Loucy (cell line): ENCODE measurements around the gene C1QL1.

ENCODE experiments used
- CTCF ChIP-seq: fragments of 200-600 bp; sonication (generic); conservative IDR thresholded peaks from 2 replicates; pipeline ENCODE4 v1.5.1; 2014; ENCODE audit warnings: mild to moderate bottlenecking, antibody characterized with exemption, low read length
- EZH2phosphoT487 ChIP-seq: fragments of 200-600 bp; IDR thresholded peaks from 2 replicates; pipeline ENCODE4 v1.6.1; 2018; ENCODE audit warnings: antibody characterized with exemption, mild to moderate bottlenecking, moderate library complexity, borderline replicate concordance

- no peak for TF ChIP-seq CTCF
- TF ChIP-seq EZH2phosphoT487, result no peak
These were observed 837 bp downstream of the C1QL1 start for GRCh38 chr17:44967026-44967906.
